ENCODE measurements around the gene FAM181B.

Gene FAM181B, protein sequence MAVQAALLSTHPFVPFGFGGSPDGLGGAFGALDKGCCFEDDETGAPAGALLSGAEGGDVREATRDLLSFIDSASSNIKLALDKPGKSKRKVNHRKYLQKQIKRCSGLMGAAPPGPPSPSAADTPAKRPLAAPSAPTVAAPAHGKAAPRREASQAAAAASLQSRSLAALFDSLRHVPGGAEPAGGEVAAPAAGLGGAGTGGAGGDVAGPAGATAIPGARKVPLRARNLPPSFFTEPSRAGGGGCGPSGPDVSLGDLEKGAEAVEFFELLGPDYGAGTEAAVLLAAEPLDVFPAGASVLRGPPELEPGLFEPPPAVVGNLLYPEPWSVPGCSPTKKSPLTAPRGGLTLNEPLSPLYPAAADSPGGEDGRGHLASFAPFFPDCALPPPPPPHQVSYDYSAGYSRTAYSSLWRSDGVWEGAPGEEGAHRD

DNA sequence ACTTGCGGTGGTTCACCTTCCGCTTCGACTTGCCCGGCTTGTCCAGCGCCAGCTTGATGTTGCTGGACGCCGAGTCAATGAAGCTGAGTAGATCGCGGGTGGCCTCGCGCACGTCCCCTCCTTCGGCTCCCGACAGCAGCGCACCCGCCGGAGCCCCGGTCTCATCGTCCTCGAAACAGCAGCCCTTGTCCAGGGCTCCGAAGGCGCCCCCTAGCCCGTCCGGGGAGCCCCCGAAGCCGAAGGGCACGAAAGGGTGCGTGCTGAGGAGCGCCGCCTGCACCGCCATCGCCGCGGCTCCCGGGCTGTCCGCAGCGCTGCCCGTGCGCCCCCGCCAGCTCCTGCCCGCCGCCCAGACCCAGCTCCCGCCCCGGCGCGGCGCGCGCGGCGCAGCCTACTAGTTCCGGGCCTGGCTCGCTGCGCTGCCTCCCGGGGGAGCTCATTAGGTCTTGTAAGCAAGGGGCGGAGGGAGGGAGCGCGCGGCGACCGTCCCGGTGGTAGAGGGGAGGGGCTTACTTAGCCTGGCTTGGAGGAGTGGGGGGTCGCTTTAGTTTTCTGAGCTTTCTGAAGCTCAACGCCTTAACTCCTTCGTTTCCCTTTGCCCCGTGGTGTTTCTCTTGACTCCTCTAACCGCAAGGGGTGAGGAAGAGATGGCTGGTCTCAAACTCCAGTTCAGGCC is at the start of gene FAM181B:
TSS of gene FAM181B (minus strand) at position 421 of the 676 bp plus-strand sequence. CDS start at position 286, 135 bp downstream.
- H3K36me3 ChIP-seq (ENCODE audit: control insufficient read depth, insufficient read depth, low read length), result no peaks in the 10 kb centered on the region
- peaks cover 4% of the 10 kb centered on the region for H3K27me3 ChIP-seq (replicated peaks; ENCODE audit: control insufficient read depth, insufficient read depth, low read length)
- TF ChIP-seq, protein P1, sequence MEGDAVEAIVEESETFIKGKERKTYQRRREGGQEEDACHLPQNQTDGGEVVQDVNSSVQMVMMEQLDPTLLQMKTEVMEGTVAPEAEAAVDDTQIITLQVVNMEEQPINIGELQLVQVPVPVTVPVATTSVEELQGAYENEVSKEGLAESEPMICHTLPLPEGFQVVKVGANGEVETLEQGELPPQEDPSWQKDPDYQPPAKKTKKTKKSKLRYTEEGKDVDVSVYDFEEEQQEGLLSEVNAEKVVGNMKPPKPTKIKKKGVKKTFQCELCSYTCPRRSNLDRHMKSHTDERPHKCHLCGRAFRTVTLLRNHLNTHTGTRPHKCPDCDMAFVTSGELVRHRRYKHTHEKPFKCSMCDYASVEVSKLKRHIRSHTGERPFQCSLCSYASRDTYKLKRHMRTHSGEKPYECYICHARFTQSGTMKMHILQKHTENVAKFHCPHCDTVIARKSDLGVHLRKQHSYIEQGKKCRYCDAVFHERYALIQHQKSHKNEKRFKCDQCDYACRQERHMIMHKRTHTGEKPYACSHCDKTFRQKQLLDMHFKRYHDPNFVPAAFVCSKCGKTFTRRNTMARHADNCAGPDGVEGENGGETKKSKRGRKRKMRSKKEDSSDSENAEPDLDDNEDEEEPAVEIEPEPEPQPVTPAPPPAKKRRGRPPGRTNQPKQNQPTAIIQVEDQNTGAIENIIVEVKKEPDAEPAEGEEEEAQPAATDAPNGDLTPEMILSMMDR (IDR thresholded peaks at IDR 0.05; ENCODE audit: insufficient read depth, low read length, poor library complexity, severe bottlenecking), result no peak
- H3K4me3 ChIP-seq (replicated peaks; ENCODE audit: low read depth, low read length), result peak within 1 kb of the TSS; percentile 26
- DNase-seq (ENCODE audit: extremely low read depth, insufficient read length), result peak; percentile 24

DNA sequence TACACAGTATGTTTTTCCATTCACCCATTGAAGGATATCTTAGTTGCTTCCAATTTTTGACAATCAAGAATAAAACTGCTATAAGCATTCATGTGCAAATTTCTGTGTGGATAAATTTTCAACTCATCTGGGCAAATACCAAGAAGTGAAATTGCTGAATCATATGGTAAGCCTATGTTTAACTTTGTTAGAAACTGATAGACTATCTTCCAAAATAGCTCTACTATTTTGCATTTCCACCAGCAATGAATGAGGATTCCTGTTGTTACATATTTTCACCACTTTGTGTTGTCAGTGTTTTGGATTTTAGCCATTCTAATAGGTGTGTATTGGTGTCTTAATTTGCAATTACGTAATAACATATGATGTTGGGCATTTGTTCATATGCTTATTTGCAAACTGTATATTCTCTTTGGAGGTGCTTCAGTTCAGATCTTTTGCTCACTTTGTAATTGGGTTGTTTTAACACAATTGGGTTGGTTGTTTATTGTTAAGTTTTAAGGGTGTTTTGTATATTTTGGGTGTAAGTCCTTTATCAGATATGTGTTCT is 49.2 kb upstream of the FAM181B start:
- H3K27me3 ChIP-seq (replicated peaks; ENCODE audit: control insufficient read depth, insufficient read depth, low read length), result no peaks in the 10 kb centered on the region
- H3K4me3 ChIP-seq (replicated peaks; ENCODE audit: low read depth, low read length), result no peak overlapping the region
- TF ChIP-seq, protein P1 (IDR thresholded peaks at IDR 0.05; ENCODE audit: insufficient read depth, low read length, poor library complexity, severe bottlenecking), result no peak

DNA sequence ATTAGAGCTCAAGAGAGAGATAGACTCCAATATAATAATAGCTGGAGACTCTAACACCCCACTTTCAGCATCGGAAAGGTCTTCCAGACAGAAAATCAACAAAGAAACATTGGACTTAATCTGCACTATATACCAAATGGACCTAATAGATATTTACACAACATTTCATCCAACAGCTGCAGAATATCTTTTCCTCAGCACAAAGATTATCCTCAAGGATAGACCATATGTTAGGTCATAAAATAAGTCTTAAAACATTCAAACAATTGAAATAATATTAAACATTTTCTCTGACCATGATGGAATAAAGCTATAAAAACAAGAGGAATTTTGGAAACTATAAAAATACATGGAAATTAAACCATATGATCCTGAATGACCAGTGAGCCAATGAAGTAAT is 45.1 kb upstream of the FAM181B start:
- TF ChIP-seq, protein P1 (IDR thresholded peaks at IDR 0.05; ENCODE audit: insufficient read depth, low read length, poor library complexity, severe bottlenecking), result no peak
- H3K36me3 ChIP-seq (ENCODE audit: control insufficient read depth, insufficient read depth, low read length), result no peaks in the 10 kb centered on the region
- H3K4me3 ChIP-seq (replicated peaks; ENCODE audit: low read depth, low read length), result no peak overlapping the region
- no peak for DNase-seq (ENCODE audit: extremely low read depth, insufficient read length)
- H3K27me3 ChIP-seq (replicated peaks; ENCODE audit: control insufficient read depth, insufficient read depth, low read length), result no peaks in the 10 kb centered on the region

More for the DNA sequence above, 49.2 kb upstream of the FAM181B start:
- H3K36me3 ChIP-seq (ENCODE audit: control insufficient read depth, insufficient read depth, low read length), result no peaks in the 10 kb centered on the region
- no peak for DNase-seq (ENCODE audit: extremely low read depth, insufficient read length)

DNA sequence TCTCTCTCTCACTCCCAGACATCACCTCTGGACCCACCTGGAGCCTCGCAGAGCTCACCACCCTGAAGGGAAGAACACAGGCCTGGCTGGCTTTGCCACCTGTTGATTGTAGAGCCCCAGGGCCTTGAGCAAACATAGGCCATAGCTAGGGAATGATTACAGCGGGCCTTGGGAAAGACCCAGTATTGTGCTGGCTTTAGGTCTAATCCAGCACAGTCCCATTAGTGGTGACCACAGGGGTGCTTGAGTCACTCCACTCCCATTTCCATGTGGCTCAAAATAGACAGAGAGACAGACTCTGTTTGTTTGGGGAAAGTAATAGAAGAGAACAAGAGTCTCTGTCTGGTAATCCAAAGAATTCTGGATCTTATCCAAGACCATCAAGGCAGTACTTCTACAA is 42.7 kb upstream of the FAM181B start:
- TF ChIP-seq, protein P1 (IDR thresholded peaks at IDR 0.05; ENCODE audit: insufficient read depth, low read length, poor library complexity, severe bottlenecking), result no peak
- no peak for DNase-seq (ENCODE audit: extremely low read depth, insufficient read length)
- no peaks in the 10 kb centered on the region for H3K36me3 ChIP-seq (ENCODE audit: control insufficient read depth, insufficient read depth, low read length)
- H3K27me3 ChIP-seq (replicated peaks; ENCODE audit: control insufficient read depth, insufficient read depth, low read length), result no peaks in the 10 kb centered on the region
- H3K4me3 ChIP-seq (replicated peaks; ENCODE audit: low read depth, low read length), result no peak overlapping the region

DNA sequence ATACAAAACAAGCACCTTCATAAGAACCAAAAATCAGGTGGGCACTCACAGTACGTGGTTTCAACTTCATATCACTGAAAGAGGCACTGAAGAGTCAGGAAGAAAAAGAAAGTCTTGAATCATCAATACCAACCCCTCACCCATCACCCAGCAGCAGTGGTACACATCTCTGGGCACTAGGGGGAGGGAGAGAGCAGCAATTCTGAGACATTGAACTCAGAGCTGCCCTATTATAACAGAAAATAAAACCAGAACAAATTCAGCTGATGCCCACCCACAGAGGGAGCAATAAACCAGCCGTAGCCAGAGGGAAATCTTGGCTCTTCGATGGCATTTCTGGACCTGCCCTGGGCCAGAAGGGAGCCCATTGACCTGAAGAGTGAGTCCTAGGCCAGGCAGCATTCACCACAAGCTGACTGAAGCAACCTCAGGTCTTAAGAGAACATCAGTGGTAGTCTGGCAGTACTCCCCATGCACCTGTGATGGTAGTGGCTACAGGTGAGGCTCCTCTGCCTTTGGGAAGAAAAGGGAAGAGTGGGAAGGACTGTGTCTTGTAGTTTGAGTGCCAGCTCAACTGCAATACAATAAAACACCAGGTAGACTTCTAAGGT is 42.2 kb upstream of the FAM181B start:
- TF ChIP-seq, protein P1 (IDR thresholded peaks at IDR 0.05; ENCODE audit: insufficient read depth, low read length, poor library complexity, severe bottlenecking), result peak; percentile 94
- DNase-seq (ENCODE audit: extremely low read depth, insufficient read length), result no peak
- no peaks in the 10 kb centered on the region for H3K27me3 ChIP-seq (replicated peaks; ENCODE audit: control insufficient read depth, insufficient read depth, low read length)
- H3K36me3 ChIP-seq (ENCODE audit: control insufficient read depth, insufficient read depth, low read length), result no peaks in the 10 kb centered on the region
- no peak overlapping the region for H3K4me3 ChIP-seq (replicated peaks; ENCODE audit: low read depth, low read length)

All from GM06990 (cell line).